Testis (tissue), 2 donors: ENCODE results near the gene GRK1.

Experiments used
- POLR2A ChIP-seq: fragments of 450-650 bp; IDR thresholded peaks from one replicate; pipeline ENCODE4 v1.6.1; 2017; ENCODE audit warnings: antibody characterized with exemption, mild to moderate bottlenecking, moderate library complexity
- TF ChIP-seq, protein P1 (sequence below), 3 experiments: fragments of 450-650 bp in 2 of 3; fragments of 200-600 bp in 1 of 3; sonication (generic) in 1 of 3; IDR thresholded peaks; one replicate each; pipeline ENCODE4 v1.5.1; 2016 to 2019; ENCODE audit warnings: antibody characterized with exemption in 3 of 3, mild to moderate bottlenecking in 2 of 3, moderate library complexity in 1 of 3

DNA sequence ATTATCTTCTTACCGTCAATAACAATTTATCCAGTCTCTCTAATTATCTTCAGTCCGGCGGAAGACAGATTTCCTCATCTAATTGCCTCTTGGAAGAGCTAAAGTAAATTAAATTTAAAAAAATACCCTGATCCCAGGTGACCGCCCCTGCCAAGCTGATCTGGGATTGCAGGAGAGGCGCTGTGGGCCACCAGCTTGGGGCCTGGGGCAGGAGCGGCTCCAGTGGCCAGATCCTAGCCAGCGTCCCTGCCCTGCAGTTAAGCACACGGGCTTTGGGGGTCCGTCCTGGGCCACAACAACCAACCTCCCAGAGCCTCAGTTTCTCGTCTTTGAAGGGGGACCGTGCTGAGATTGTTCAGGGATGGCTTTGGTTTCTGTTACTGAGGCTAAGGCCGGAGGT lies 79.7 kb downstream of the GRK1 start:
- TF ChIP-seq, protein P1, sequence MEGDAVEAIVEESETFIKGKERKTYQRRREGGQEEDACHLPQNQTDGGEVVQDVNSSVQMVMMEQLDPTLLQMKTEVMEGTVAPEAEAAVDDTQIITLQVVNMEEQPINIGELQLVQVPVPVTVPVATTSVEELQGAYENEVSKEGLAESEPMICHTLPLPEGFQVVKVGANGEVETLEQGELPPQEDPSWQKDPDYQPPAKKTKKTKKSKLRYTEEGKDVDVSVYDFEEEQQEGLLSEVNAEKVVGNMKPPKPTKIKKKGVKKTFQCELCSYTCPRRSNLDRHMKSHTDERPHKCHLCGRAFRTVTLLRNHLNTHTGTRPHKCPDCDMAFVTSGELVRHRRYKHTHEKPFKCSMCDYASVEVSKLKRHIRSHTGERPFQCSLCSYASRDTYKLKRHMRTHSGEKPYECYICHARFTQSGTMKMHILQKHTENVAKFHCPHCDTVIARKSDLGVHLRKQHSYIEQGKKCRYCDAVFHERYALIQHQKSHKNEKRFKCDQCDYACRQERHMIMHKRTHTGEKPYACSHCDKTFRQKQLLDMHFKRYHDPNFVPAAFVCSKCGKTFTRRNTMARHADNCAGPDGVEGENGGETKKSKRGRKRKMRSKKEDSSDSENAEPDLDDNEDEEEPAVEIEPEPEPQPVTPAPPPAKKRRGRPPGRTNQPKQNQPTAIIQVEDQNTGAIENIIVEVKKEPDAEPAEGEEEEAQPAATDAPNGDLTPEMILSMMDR (IDR thresholded peaks at IDR 0.05): no peak
- TF ChIP-seq POLR2A: no peak
